Mammary epithelial cell (primary cell): ENCODE measurements around the gene HMGCLL1.
A peak's percentile ranks its signal among the peaks of the same experiment; 100 is the strongest.

Source experiments
- CTCF ChIP-seq, 2 donors: IDR thresholded peaks in 1 of 2; conservative IDR thresholded peaks in 1 of 2; 2 replicates each; pipeline ENCODE4 v1.5.1; 2011 to 2012; ENCODE audit warnings: inconsistent platforms in 2 of 2, low read length in 2 of 2, mild to moderate bottlenecking in 2 of 2, control low read depth in 1 of 2, low read depth in 1 of 2; ENCODE audit not compliant: insufficient read depth in 1 of 2; ENCODE audit errors: extremely low read depth in 1 of 2
- EZH2 ChIP-seq: IDR thresholded peaks from 2 replicates; pipeline ENCODE4 v1.6.1; 2012; ENCODE audit warnings: low read length, inconsistent platforms, borderline replicate concordance

GRCh38 chr6:55543633-55544309 lies 35.2 kb downstream of the HMGCLL1 start:
- TF ChIP-seq CTCF (conservative IDR thresholded peaks at IDR 0.05 in 1 of 2, IDR thresholded peaks at IDR 0.05 in 1 of 2; ENCODE audit: extremely low read depth in 1 of 2, insufficient read depth in 1 of 2, low read depth in 1 of 2, low read length in 2 of 2) (peak; percentile 10 to 21), EZH2 (no peak)
